Measurements from ENCODE around the gene CACNA1C. TPM values are rescaled to one million over a fixed set of nuclear protein-coding genes. Genes with fewer than 3 reads are reported as not detected.

CACNA1C gene
- total and polyA plus RNA-seq, 10 of the 15 experiments (the other 5 are each of a cell fraction or from before 2014, with no cell fraction given): under 0.01 to 0.15 (median 0.09) TPM; not detected in 5

- TF ChIP-seq EP300 (IDR thresholded peaks at IDR 0.05; ENCODE audit: borderline replicate concordance in 1 of 2, control insufficient read depth in 1 of 2, low read depth in 2 of 2, low read length in 2 of 2) (no peak), YY1 (IDR thresholded peaks at IDR 0.05; ENCODE audit: low read depth, low read length) (no peak), TCF12 (IDR thresholded peaks at IDR 0.05; ENCODE audit: low read depth, low read length) (no peak), ZNF622 (IDR thresholded peaks at IDR 0.05) (no peak), EZH2 (IDR thresholded peaks at IDR 0.05; ENCODE audit: borderline replicate concordance, control insufficient read depth, low read depth, low read length) (no peak), BCL11A (IDR thresholded peaks at IDR 0.05; ENCODE audit: low read depth, low read length) (no peak)
Observed at GRCh38 chr12:2019126-2019525, 33.7 kb upstream of the CACNA1C start (continued).

GRCh38 chr12:2020511-2020910 lies 32.3 kb upstream of the CACNA1C start:
- 77% methylated on average over 3 of the region's 3 CpGs for WGBS (ENCODE audit: insufficient coverage, insufficient replicate concordance, low lambda C conversion rate, missing lambda C conversion rate)
- Histone ChIP-seq H3K79me2 (ENCODE audit: control insufficient read depth, insufficient read depth, low read length) (no peaks in the 10 kb centered on the region), H3K4me3 (no peak overlapping the region), H3K27me3 (replicated peaks in 1 of 2; ENCODE audit: control insufficient read depth in 2 of 2, insufficient read depth in 2 of 2, low read length in 1 of 2) (peaks cover 2 to 4% of the 10 kb centered on the region in 2 experiments), H3K27ac (ENCODE audit: control insufficient read depth, insufficient read depth) (no peak overlapping the region), H3K4me2 (ENCODE audit: control insufficient read depth, insufficient read depth) (no peak overlapping the region), H3K36me3 (ENCODE audit: control insufficient read depth in 2 of 2, insufficient read depth in 2 of 2, low read length in 1 of 2) (no peaks in the 10 kb centered on the region), H2AFZ (ENCODE audit: control insufficient read depth, low read depth, low read length) (no peak overlapping the region), H4K20me1 (ENCODE audit: control insufficient read depth, insufficient read depth) (no peaks in the 10 kb centered on the region), H3K4me1 (ENCODE audit: control insufficient read depth, insufficient read depth, low read length) (no peaks in the 10 kb centered on the region; the same call in 1 of the 2 replicates), H3K9me3 (replicated peaks; ENCODE audit: control insufficient read depth, insufficient read depth, low read length) (no peaks in the 10 kb centered on the region; the same call in 2 of the 3 replicates), H3K9ac (ENCODE audit: control insufficient read depth, insufficient read depth, low read length) (no peak overlapping the region)
- in situ Hi-C loops (cut with MboI): no loop called here
- no peak for DNase-seq (ENCODE audit: low read depth, low spot score)
- TF ChIP-seq RAD21 (IDR thresholded peaks at IDR 0.05; ENCODE audit: insufficient read depth, low read depth, low read length) (no peak), NR2C2 (IDR thresholded peaks at IDR 0.05; ENCODE audit: borderline replicate concordance, control insufficient read depth, insufficient read length, low read depth) (no peak), ZSCAN29 (IDR thresholded peaks at IDR 0.05) (no peak), SP1 (IDR thresholded peaks at IDR 0.05; ENCODE audit: low read depth, low read length) (no peak), CHD4 (IDR thresholded peaks at IDR 0.05) (no peak)
- no peak for ATAC-seq
- ChIA-PET POLR2A (interaction anchor here (0.9 kb wide), 1 partner anchor 10 kb away, joined by 3 read pairs; no protein-coding TSS in a partner anchor), SMC1A (ENCODE audit: uncharacterized antibody, unreplicated experiment) (interaction anchor here (1.2 kb wide), 1 partner anchor 14 kb away, joined by 5 read pairs; no protein-coding TSS in a partner anchor), RAD21 (ENCODE audit: unreplicated experiment) (no interaction called here), CTCF (interaction anchor here (1.2 kb wide), 1 partner anchor 10 kb away, joined by 3 read pairs; no protein-coding TSS in a partner anchor)
- no TSS peak for BruUV-seq (replicated peaks)
- intact Hi-C loops (cut with micrococcal nuclease; ENCODE audit: unreplicated experiment): no loop called here
- no peak for FAIRE-seq

Data from GM12878 (cell line).